Thyroid gland (tissue), 4 donors: ENCODE results near the gene SLC25A46. TPM values are rescaled to one million over a fixed set of nuclear protein-coding genes. Genes with fewer than 3 reads are reported as not detected.

Experiments
- DNase-seq, 2 donors: peaks; one replicate each; pipeline ENCODE4 v3.0.0-alpha.2; 2019
- H3K27ac ChIP-seq, 3 donors: fragments of 200-600 bp; sonication (generic); 1 replicate in 2 of 3; 2 replicates in 1 of 3; pipeline ENCODE4 v1.5.1; 2016 to 2019; ENCODE audit warnings: mild to moderate bottlenecking in 1 of 3, moderate library complexity in 1 of 3
- H3K27me3 ChIP-seq: fragments of 200-600 bp; sonication (generic); one replicate; pipeline ENCODE4 v1.5.1; 2019
- H3K36me3 ChIP-seq, 2 donors: fragments of 200-600 bp; sonication (generic); one replicate each; pipeline ENCODE4 v1.5.1; 2016 to 2019
- H3K4me1 ChIP-seq, 2 donors: fragments of 200-600 bp; sonication (generic); one replicate each; pipeline ENCODE4 v1.5.1; 2017 to 2019
- H3K4me3 ChIP-seq, 3 donors: fragments of 200-600 bp; sonication (generic); replicated peaks in 1 of 3; 1 replicate in 2 of 3; 2 replicates in 1 of 3; pipeline ENCODE4 v1.5.1; 2016; ENCODE audit warnings: mild to moderate bottlenecking in 1 of 3
- H3K9me3 ChIP-seq: fragments of 200-600 bp; sonication (generic); one replicate; pipeline ENCODE4 v1.5.1; 2017
- CTCF ChIP-seq, 6 experiments: fragments of 200-600 bp in 3 of 6; fragments of 450-650 bp in 3 of 6; sonication (generic) in 3 of 6; IDR thresholded peaks; one replicate each; pipeline ENCODE4 v1.5.1; 2016 to 2019; ENCODE audit warnings: antibody characterized with exemption in 6 of 6, mild to moderate bottlenecking in 2 of 6, inconsistent platforms in 1 of 6, moderate library complexity in 1 of 6
- POLR2A ChIP-seq, 2 donors: fragments of 450-650 bp; IDR thresholded peaks; one replicate each; pipeline ENCODE4 v1.6.1; 2017; ENCODE audit warnings: antibody characterized with exemption in 2 of 2, mild to moderate bottlenecking in 2 of 2, moderate library complexity in 1 of 2
- WGBS, 2 donors: methylation state at CpG; one replicate each; pipeline ENCODE4 v1.1.5; 2017; 5-methylcytosine and 5-hydroxymethylcytosine counted together
- intact Hi-C: fragments of 100-400 bp; cut with DNase I; formaldehyde crosslinking; loops from one replicate; pipeline ENCODE4 v1.15.1; 2023
- total RNA-seq, 4 donors: library from RNA; depleted of rRNA; stranded (reverse); fragments of >200 nt; gene quantifications; one replicate each; pipeline ENCODE4 v1.2.3, GENCODE V29; 2016

SLC25A46 gene
- total RNA-seq, 4 donors from 2014 or later = 64.1 to 79.6 (median 66.8) TPM

- Histone ChIP-seq H3K36me3 (no peaks in the 10 kb centered on the region), H3K4me1 (peaks cover 7% of the 10 kb centered on the region in 2 donors), H3K27ac (no peak overlapping the region), H3K4me3 (no peak overlapping the region), H3K27me3 (no peaks in the 10 kb centered on the region), H3K9me3 (no peaks in the 10 kb centered on the region)
- no peak for TF ChIP-seq CTCF (IDR thresholded peaks at IDR 0.05)
- no peak for TF ChIP-seq POLR2A (IDR thresholded peaks at IDR 0.05)
- intact Hi-C loops = no loop called here
- DNase-seq = no peak
Observed at GRCh38 chr5:110705349-110705748, 33.5 kb upstream of the SLC25A46 start.

GRCh38 chr5:110707260-110707844 is 31.5 kb upstream of the SLC25A46 start:
- Histone ChIP-seq H3K27ac (no peak overlapping the region), H3K9me3 (no peaks in the 10 kb centered on the region), H3K27me3 (no peaks in the 10 kb centered on the region), H3K4me3 (no peak overlapping the region), H3K4me1 (peaks cover 5 to 7% of the 10 kb centered on the region in 2 donors), H3K36me3 (no peaks in the 10 kb centered on the region)
- intact Hi-C loops = no loop called here
- TF ChIP-seq POLR2A (IDR thresholded peaks at IDR 0.05) (no peak), CTCF (IDR thresholded peaks at IDR 0.05) (no peak)
- DNase-seq = no peak
- WGBS, 2 donors = 69 to 79% methylated on average over 3 of the region's 3 CpGs

- TF ChIP-seq POLR2A (IDR thresholded peaks at IDR 0.05) = no peak
- no peak for TF ChIP-seq CTCF (IDR thresholded peaks at IDR 0.05)
- Histone ChIP-seq H3K36me3 (no peaks in the 10 kb centered on the region), H3K9me3 (no peaks in the 10 kb centered on the region), H3K27me3 (no peaks in the 10 kb centered on the region), H3K4me1 (no peaks in the 10 kb centered on the region), H3K4me3 (no peak overlapping the region), H3K27ac (no peak overlapping the region)
- intact Hi-C loops = no loop called here
- 91 to 94% methylated on average over 5 of the region's 5 CpGs for WGBS, 2 donors
- no peak for DNase-seq
Observed at GRCh38 chr5:110716247-110717245, 22.3 kb upstream of the SLC25A46 start.

- WGBS, 2 donors = 74 to 78% methylated on average over 2 of the region's 2 CpGs
- TF ChIP-seq CTCF (IDR thresholded peaks at IDR 0.05) (no peak), POLR2A (IDR thresholded peaks at IDR 0.05) (no peak)
- no peaks in the 10 kb centered on the region for H3K9me3 ChIP-seq
- no peaks in the 10 kb centered on the region for H3K27me3 ChIP-seq
- no peaks in the 10 kb centered on the region for H3K4me1 ChIP-seq
- no peak for DNase-seq
- intact Hi-C loops = no loop called here
- no peak overlapping the region for H3K27ac ChIP-seq
- no peaks in the 10 kb centered on the region for H3K36me3 ChIP-seq
- no peak overlapping the region for H3K4me3 ChIP-seq
Observed at GRCh38 chr5:110718311-110718710, 20.5 kb upstream of the SLC25A46 start.
